NCI-H226 (cell line): ENCODE data around the gene FEN1.

ENCODE experiments used
- DNase-seq: peaks from one replicate; pipeline ENCODE4 v3.0.0-alpha.2; 2015

The FEN1 gene

GRCh38 chr11:61826930-61827570 lies 34.3 kb downstream of the FEN1 start:
- DNase-seq: no peak

- DNase-seq: no peak
Measured at GRCh38 chr11:61827571-61828378, 35.1 kb downstream of the FEN1 start, which contains the start of gene FADS2. Gene FADS2 (plus strand): TSS chr11:61828300. CDS start chr11:61828391, 91 bp downstream.

GRCh38 chr11:61828379-61828628 lies 35.6 kb downstream of the FEN1 start:
- DNase-seq: no peak

GRCh38 chr11:61828629-61829407 lies 36.1 kb downstream of the FEN1 start:
- DNase-seq: no peak

GRCh38 chr11:61829806-61830205 lies 37.1 kb downstream of the FEN1 start:
- DNase-seq: no peak

GRCh38 chr11:61830237-61831105 lies 37.8 kb downstream of the FEN1 start:
- DNase-seq: no peak

GRCh38 chr11:61832207-61832606 lies 39.5 kb downstream of the FEN1 start:
- no peak for DNase-seq

- no peak for DNase-seq
Measured at GRCh38 chr11:61832754-61833153, 40.0 kb downstream of the FEN1 start.

GRCh38 chr11:61833471-61833870 lies 40.8 kb downstream of the FEN1 start:
- DNase-seq: no peak

GRCh38 chr11:61833926-61834277 lies 41.2 kb downstream of the FEN1 start:
- no peak for DNase-seq

- peak; percentile 89 for DNase-seq
Measured at GRCh38 chr11:61834278-61835048, 41.8 kb downstream of the FEN1 start.

- no peak for DNase-seq
Measured at GRCh38 chr11:61836193-61836592, 43.5 kb downstream of the FEN1 start.

GRCh38 chr11:61837411-61838005 lies 44.8 kb downstream of the FEN1 start:
- DNase-seq: no peak

- DNase-seq: no peak
Measured at GRCh38 chr11:61838501-61838900, 45.8 kb downstream of the FEN1 start.

- no peak for DNase-seq
Measured at GRCh38 chr11:61838921-61839320, 46.2 kb downstream of the FEN1 start.

GRCh38 chr11:61839742-61840141 lies 47.0 kb downstream of the FEN1 start:
- DNase-seq: no peak

GRCh38 chr11:61840371-61840770 lies 47.7 kb downstream of the FEN1 start:
- no peak for DNase-seq

- DNase-seq: no peak
Measured at GRCh38 chr11:61841636-61842527, 49.2 kb downstream of the FEN1 start.

GRCh38 chr11:61842528-61842820 lies 49.8 kb downstream of the FEN1 start:
- no peak for DNase-seq

- no peak for DNase-seq
Measured at GRCh38 chr11:61844909-61845565, 52.3 kb downstream of the FEN1 start.
